Fibroblast of skin of abdomen (primary cell): ENCODE results near the gene TRIO.
"Not testable (repeated sequence)": the region's sequence is repeated elsewhere in the genome, so short reads cannot be mapped to it uniquely, and the experiment has no call there.

ENCODE experiments used
- DNase-seq: peaks from one replicate; pipeline ENCODE4 v3.0.0-alpha.2; 2013

Gene TRIO

GRCh38 chr5:14525397-14525796, 382.3 kb downstream of the TRIO start:
- no peak for DNase-seq

DNA sequence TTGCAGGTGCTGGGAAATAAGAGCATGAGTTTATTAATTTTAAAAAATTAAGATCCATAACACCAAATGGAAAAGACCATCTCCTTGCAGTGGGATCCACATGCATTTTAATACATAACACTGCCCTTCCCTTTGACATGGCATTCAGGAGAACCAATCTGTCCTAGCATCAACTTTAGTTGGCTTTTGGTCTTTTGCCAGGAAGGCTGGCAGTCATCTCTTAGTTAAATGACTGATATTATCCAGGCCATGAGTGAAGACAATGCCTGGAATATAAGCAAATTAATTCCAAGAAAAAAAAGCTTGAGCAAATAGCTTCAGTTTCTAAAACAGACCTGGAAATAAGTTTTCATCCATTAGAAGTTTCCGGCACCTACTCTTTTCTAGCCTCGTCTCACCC, 383.4 kb downstream of the TRIO start:
- no peak for DNase-seq

DNA sequence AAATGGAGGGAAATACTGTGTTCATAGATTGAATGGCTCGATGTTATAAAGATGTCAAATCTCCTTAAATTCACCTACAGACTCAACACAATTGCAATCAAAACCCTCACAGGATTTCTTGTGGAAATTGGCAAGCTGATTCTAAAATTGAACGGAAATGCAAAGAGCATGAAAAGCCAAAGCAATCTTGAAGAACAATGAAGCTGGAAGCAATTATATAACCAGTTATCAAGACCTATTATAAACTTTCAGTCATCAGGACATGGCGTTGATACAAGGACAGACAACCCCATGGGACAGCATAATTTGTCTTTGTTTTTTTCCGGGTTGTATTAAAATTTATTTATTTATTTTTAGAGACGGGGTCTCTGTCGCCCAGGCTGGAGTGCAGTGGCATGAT, 385.0 kb downstream of the TRIO start:
- DNase-seq = no peak

DNA sequence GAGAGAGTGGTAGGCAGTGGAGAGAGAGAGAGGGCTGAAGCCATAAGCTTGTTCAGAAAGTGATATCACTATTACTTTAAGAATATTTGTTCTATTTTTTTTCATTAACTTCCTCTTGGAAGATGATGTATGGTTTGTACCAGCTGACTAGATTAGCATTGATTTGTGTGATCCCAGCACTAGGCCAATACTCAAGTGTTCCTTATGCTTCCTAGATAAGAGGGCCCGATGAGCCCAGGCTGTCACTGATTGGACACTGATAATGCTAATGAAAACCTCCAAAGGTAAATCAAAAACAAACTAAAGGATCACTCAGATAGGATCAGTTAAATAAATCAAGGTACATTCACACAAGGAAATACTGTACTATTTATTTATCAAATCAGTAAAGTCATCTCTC, 385.8 kb downstream of the TRIO start:
- DNase-seq = no peak

DNA sequence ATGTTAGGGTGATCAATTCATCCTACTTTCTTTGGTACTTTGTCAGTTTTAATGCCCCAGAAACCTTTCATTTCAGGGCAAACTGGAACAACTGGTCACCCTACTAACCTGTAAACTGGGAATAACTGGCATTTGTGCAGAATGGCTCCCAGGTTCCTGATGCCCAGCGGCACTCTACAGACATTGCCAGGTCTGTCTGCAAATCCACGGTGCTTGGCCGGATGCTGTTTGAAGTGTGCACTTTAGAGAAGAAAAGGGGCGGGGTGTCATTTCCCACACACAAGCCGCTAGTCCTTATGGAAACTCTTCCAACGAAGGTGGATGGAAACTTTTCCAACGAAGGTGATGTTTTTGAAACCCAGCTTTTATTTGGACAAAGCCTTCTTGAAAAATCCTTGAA, 388.5 kb downstream of the TRIO start:
- DNase-seq = no peak

- no peak for DNase-seq
Observed at GRCh38 chr5:14532180-14532579, 389.0 kb downstream of the TRIO start.

GRCh38 chr5:14534773-14535172, 391.6 kb downstream of the TRIO start:
- no peak for DNase-seq

- no peak for DNase-seq
Observed at GRCh38 chr5:14545308-14545707, 402.2 kb downstream of the TRIO start.

GRCh38 chr5:14545862-14546261, 402.7 kb downstream of the TRIO start:
- no peak for DNase-seq

- no peak for DNase-seq
Observed at GRCh38 chr5:14547666-14548065, 404.5 kb downstream of the TRIO start.

DNA sequence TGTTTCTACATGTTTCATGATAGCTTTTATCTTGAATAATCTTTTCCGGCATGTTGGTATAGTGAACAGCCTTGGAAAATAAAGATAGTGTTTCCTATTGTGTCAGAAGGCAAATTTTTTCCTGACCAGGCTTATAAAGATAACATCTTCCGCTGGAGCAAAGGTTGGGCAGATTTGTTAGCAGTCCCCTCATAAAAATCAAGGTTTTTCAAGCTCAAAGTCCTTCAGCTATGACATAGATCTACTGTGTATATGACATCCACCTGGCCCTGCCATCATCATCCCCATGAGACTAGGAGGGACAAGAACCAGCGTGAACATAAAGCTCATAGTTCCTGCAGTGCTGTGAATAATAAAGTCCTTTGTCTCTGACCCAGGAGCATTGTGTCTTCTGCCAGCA, 408.1 kb downstream of the TRIO start:
- no peak for DNase-seq

DNA sequence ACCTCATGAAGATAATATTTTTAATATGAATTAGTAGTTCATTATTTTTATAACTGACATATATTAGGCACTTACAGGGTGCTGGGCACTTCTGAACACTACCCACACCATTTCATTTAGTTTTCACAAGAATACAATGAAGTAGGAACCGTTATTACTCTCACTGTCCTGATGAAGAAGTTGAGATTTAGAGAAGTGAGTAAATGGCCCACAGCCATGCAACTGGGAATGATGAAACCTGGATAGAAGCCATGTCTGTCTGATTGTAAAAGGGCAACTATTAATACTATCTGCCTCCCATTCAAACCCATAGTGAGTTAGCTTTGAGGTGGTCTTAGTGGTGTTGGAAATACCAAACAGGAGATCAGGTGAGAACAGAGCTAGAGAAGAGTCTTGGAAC, 408.9 kb downstream of the TRIO start:
- DNase-seq = no peak

GRCh38 chr5:14554288-14554687, 411.1 kb downstream of the TRIO start:
- DNase-seq = not testable (repeated sequence)

- DNase-seq = no peak
Observed at GRCh38 chr5:14556015-14556414, 412.9 kb downstream of the TRIO start.

DNA sequence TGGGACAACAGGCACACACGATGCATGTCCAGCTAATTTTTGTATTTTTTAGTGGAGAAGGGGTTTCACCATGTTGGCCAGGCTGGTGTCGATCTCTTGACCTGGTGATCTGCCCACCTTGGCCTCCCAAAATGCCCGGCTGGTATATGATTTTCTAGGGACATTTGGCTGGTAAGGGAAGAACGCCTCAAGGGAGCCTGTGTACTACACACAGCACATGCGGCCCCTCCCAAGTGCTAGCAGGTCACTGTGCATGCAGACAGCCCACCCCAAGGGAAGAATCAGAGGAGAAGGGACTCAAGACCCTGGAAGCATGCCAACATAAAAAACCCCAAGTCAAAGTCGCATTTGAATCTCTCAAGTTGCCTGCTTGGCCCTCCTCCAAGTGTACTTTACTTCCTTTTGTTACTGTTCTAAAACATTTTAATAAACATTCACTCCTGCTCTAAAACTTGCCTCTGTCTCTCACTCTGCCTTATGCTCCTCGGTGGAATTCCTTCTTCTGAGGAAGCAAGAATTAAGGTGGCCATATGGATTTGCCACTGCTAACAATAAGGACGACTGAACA, 414.1 kb downstream of the TRIO start:
- DNase-seq = no peak

- no peak for DNase-seq
Observed at GRCh38 chr5:14557791-14558415, 414.8 kb downstream of the TRIO start.
